ENCODE data around the gene COBLL1.
A peak's percentile ranks its signal among the peaks of the same experiment; 100 is the strongest.

COBLL1 gene

DNA sequence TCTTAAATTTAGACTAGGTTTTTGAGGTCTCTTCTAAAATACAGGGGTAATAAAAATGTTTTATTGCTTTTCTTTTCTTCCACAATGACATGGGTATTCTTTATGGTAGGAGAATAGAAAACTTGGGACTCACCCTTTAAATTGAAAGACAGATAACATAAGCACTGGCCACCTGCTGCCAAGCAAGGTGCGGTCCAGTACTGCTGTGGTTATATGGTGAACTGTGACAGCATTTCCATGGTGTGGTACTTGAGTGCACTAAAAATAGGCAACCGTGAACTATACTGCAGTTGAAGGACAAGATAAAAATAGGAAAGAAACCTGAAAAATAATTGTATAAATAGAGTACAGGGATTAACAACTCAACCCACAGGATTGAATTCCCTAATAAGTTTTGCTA is 165.9 kb downstream of the COBLL1 start:
- DNase-seq: no peak

- DNase-seq: no peak
These were observed 166.6 kb downstream of the COBLL1 start for GRCh38 chr2:164675027-164675426.

GRCh38 chr2:164671664-164672396 is 169.8 kb downstream of the COBLL1 start:
- no peak for DNase-seq

GRCh38 chr2:164669291-164669690 is 172.3 kb downstream of the COBLL1 start:
- DNase-seq: no peak

GRCh38 chr2:164667566-164667965 is 174.1 kb downstream of the COBLL1 start:
- DNase-seq: no peak

- no peak for DNase-seq
These were observed 177.6 kb downstream of the COBLL1 start for GRCh38 chr2:164664070-164664469.

GRCh38 chr2:164662868-164663631 is 178.6 kb downstream of the COBLL1 start:
- DNase-seq: no peak

GRCh38 chr2:164662066-164662465 is 179.6 kb downstream of the COBLL1 start:
- DNase-seq: no peak

DNA sequence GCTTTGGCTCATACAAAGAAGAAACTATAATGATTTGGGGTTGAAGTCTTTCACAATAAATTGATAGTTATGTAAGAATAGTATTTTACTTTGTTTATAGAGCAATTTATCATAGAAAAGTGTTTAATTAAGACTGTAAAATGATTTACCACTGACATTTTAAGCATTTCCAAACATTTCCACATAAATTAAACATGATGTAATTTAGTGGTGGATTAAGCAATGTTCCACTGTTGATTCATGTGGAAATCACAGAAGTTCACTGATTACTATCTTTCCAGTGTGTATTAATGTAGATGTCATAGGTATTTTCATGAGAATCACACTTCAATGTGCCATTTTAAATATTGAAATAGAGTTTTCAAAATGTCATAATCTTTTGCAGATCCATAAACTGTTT is 180.3 kb downstream of the COBLL1 start:
- DNase-seq: peak; percentile 48

DNA sequence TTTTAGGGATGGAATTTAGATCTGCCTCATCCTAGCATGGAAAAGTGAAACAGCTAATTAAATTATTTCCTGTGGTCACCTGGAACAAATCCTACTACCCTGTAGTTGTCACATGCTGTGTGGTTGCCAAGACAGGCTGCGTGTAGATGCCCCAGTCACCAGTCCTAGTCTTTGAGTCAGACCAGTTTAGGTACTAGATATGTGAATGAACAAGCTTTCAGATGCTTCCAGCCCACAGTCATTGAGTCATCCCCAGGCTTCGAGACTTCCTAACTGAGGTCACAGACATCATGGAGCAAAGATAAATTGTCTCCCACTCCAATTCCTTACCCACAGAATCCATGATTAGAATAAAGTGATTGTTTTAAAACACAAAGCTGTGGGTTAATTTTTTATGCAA is 184.5 kb downstream of the COBLL1 start:
- peak; percentile 85 for DNase-seq

GRCh38 chr2:164655750-164656149 is 185.9 kb downstream of the COBLL1 start:
- DNase-seq: no peak

- DNase-seq: no peak
These were observed 186.3 kb downstream of the COBLL1 start for GRCh38 chr2:164655336-164655735.

GRCh38 chr2:164651361-164651760 is 190.3 kb downstream of the COBLL1 start:
- no peak for DNase-seq

GRCh38 chr2:164644036-164644700 is 197.5 kb downstream of the COBLL1 start:
- DNase-seq: no peak

- no peak for DNase-seq
These were observed 198.6 kb downstream of the COBLL1 start for GRCh38 chr2:164642946-164643555.

DNA sequence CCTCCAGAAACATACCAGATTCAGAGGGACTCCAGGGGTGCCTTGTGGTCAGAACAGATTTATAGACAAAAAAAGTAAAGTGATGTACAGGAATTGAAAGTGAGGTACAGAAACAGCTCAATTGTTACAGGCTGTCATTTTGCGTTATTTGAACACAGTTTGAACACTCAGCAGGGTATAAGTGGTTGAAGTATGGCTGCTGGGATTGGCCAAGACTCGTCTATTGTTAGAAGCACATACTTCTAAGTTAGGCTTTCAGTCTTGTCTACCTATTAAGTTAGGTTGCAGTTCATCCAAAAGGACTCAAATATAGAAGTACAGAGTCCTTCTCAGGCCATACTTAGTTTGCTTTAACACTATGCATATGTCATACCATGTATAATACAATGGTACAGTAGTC is 199.4 kb downstream of the COBLL1 start:
- no peak for DNase-seq
